Muscle layer of duodenum (tissue), 2 donors: ENCODE measurements around the gene TGM6.

ENCODE experiments used
- H3K27ac ChIP-seq: one replicate; pipeline ENCODE4 v1.7.0; 2013; ENCODE audit warnings: mild to moderate bottlenecking, low read length
- H3K27me3 ChIP-seq: one replicate; pipeline ENCODE4 v1.7.0; 2013; ENCODE audit warnings: low read depth, mild to moderate bottlenecking, control low read depth, low read length
- H3K36me3 ChIP-seq, 2 donors: one replicate each; pipeline ENCODE4 v1.7.0; 2013; ENCODE audit warnings: low read length in 2 of 2, control low read depth in 1 of 2, mild to moderate bottlenecking in 1 of 2; ENCODE audit not compliant: insufficient read depth in 2 of 2, control insufficient read depth in 1 of 2
- H3K4me1 ChIP-seq, 2 donors: one replicate each; pipeline ENCODE4 v1.7.0; 2013; ENCODE audit warnings: low read length in 2 of 2, mild to moderate bottlenecking in 2 of 2, control low read depth in 1 of 2, moderate library complexity in 1 of 2; ENCODE audit not compliant: insufficient read depth in 2 of 2, control insufficient read depth in 1 of 2
- H3K4me3 ChIP-seq, 2 donors: one replicate each; pipeline ENCODE4 v1.7.0; 2013; ENCODE audit warnings: low read length in 2 of 2, low read depth in 1 of 2, mild to moderate bottlenecking in 1 of 2
- H3K9me3 ChIP-seq, 2 donors: one replicate each; pipeline ENCODE4 v1.7.0; 2013; ENCODE audit warnings: low read length in 2 of 2, control low read depth in 1 of 2, mild to moderate bottlenecking in 1 of 2; ENCODE audit not compliant: control insufficient read depth in 1 of 2
- donor health status: healthy.

The TGM6 gene

DNA sequence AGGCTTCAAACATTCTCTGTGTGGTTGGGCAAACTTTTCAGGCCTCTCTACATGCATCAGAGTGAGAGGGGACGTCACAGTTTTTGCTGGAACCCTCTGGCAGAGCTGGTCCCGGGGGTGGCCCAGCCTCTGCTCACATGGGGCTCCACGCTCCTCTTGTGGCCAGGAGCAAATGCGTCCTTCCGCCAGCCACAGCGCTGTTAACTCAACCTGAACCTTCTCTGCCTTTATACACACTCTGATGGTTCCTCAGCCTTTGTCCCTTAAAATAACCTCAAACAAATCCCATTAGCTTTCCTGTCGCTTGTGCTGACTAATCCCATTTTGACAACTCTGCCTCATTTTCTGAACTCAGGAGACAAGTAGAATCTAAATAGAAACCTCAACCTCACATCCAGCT lies 39.4 kb upstream of the TGM6 start:
- no peak overlapping the region for H3K4me3 ChIP-seq
- no peaks in the 10 kb centered on the region for H3K9me3 ChIP-seq
- no peak overlapping the region for H3K27ac ChIP-seq
- H3K4me1 ChIP-seq = no peaks in the 10 kb centered on the region
- H3K27me3 ChIP-seq = no peaks in the 10 kb centered on the region
- no peaks in the 10 kb centered on the region for H3K36me3 ChIP-seq

DNA sequence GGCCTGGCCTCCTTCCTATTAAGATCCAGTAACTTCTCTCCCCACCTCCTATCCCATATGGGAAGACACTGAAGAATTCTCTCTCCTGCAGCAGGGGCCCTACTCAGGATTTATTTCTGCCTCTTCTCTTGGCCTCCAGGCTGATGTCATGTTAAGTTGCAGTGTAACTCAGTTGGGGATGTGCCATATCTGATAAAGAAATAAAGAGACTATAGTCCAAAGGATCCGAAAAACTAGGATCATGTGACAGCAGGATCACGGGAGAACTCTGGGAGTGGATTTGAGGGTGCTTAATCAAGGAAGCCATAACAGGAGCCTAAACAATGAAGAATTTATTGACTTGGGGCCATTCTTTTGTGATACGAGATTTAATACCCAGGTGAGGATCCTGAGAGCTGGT lies 38.5 kb upstream of the TGM6 start:
- H3K4me1 ChIP-seq = no peaks in the 10 kb centered on the region
- no peaks in the 10 kb centered on the region for H3K36me3 ChIP-seq
- peaks cover 0 to 2% of the 10 kb centered on the region in 2 donors for H3K9me3 ChIP-seq
- H3K4me3 ChIP-seq = no peak overlapping the region
- H3K27ac ChIP-seq = no peak overlapping the region
- H3K27me3 ChIP-seq = no peaks in the 10 kb centered on the region

DNA sequence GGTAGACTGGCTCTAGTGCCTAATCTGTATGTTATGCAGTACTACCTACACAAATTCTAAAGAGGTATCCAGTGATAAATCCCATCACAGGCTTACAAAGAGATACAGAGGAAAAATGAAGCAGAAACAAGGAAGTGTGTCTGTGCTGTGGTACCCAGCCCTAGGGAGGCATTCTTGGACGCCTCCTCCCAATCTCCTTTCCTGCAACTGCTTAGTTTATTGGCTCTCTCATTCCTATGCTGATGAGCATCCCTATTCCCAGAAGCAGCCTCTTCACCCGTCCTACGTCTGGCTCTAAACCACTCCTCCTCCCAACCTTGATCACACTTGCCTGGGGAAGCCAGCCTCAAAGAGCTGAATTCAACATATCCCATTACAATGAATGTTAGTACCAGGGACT lies 34.5 kb upstream of the TGM6 start:
- Histone ChIP-seq H3K27ac (no peak overlapping the region), H3K9me3 (peaks cover 0 to 3% of the 10 kb centered on the region in 2 donors), H3K4me3 (no peak overlapping the region), H3K4me1 (no peaks in the 10 kb centered on the region), H3K27me3 (no peaks in the 10 kb centered on the region), H3K36me3 (no peaks in the 10 kb centered on the region)

DNA sequence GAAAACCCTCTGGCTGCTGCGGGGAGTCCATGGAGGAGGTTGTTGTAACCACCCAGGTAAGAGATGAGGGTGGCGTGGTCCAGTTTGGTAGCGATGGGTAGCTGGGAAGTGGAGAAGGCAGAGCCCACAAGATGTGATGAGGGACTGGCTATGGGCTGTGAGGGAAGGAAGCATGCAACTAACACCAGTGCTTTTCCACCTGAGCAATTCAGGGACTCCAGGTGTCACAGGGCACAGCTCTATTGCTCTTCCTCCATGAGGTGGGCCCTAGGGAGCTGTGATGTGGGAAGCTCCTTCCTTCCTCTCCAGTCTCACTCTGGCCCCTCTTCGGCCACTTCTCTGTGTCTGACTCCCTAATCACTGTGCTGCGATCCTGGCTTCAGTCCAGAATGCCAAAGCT lies 32.4 kb upstream of the TGM6 start:
- no peak overlapping the region for H3K27ac ChIP-seq
- H3K27me3 ChIP-seq = no peaks in the 10 kb centered on the region
- no peak overlapping the region for H3K4me3 ChIP-seq
- H3K4me1 ChIP-seq = no peaks in the 10 kb centered on the region
- peaks cover 0 to 3% of the 10 kb centered on the region in 2 donors for H3K9me3 ChIP-seq
- H3K36me3 ChIP-seq = no peaks in the 10 kb centered on the region

DNA sequence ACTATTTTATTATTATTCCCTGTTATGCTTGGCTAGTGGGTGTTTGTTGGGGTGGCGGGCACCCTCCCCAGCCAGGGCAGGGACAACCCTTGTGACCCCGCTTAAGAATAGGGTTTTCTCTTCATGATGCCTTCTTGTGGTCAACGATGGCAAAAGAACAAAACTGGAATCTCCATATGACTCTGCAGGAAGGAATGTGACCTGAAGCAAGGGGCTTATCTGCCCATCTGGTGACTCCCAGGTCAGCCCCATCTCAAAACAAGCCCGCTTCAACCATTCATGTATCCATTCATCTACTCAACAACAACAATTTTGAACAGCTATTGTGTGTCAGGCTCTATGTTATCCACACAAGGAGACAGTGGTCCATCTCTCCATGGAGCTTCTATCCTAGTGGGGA lies 30.9 kb upstream of the TGM6 start:
- no peaks in the 10 kb centered on the region for H3K4me1 ChIP-seq
- H3K36me3 ChIP-seq = no peaks in the 10 kb centered on the region
- H3K27ac ChIP-seq = no peak overlapping the region
- H3K4me3 ChIP-seq = no peak overlapping the region
- no peaks in the 10 kb centered on the region for H3K27me3 ChIP-seq
- H3K9me3 ChIP-seq = peaks cover 0 to 3% of the 10 kb centered on the region in 2 donors

DNA sequence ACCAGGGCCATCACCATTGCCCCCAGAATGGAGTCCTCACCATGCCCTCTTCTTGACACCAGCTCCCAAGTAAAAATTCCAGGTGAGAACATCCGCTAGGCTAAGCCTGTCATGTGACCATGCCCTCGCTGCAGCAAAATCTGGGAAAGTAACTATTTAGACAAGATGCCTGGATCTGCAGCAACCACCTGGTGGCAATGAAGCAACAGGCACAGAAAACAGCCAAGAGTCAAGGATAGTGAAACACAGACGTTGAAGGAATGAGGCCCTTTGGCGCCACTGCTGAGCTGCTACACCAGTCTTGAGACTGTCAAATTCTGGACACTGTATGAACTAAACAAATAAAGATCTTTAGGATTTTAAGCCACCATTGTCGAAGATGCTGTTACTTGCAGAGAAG lies 30.1 kb upstream of the TGM6 start:
- H3K27ac ChIP-seq = no peak overlapping the region

DNA sequence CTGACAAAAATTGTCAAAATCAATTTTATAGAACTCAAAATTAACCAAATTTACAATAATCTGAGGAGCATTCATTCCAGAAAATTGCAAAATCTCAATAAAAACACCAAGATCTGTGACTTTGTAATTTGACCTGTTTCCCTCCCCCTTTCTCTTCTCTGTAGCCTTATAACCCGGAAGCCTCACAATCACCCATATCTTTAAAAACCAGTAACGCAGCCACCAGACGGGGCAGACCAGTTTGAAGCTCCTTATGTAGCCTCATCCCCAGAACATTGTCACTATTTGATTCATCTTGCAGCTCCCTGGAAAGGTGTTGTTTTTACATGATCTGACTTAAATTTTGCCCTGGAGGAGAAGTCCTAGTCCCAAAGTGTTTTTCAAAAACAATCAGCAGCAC lies 27.5 kb upstream of the TGM6 start:
- Histone ChIP-seq H3K4me1 (no peaks in the 10 kb centered on the region), H3K27ac (no peak overlapping the region), H3K27me3 (no peaks in the 10 kb centered on the region), H3K36me3 (no peaks in the 10 kb centered on the region), H3K9me3 (no peaks in the 10 kb centered on the region), H3K4me3 (no peak overlapping the region)

More for the DNA sequence above, 30.1 kb upstream of the TGM6 start:
- no peaks in the 10 kb centered on the region for H3K27me3 ChIP-seq
- no peaks in the 10 kb centered on the region for H3K4me1 ChIP-seq
- H3K36me3 ChIP-seq = no peaks in the 10 kb centered on the region
- peaks cover 0 to 3% of the 10 kb centered on the region in 2 donors for H3K9me3 ChIP-seq
- H3K4me3 ChIP-seq = no peak overlapping the region

DNA sequence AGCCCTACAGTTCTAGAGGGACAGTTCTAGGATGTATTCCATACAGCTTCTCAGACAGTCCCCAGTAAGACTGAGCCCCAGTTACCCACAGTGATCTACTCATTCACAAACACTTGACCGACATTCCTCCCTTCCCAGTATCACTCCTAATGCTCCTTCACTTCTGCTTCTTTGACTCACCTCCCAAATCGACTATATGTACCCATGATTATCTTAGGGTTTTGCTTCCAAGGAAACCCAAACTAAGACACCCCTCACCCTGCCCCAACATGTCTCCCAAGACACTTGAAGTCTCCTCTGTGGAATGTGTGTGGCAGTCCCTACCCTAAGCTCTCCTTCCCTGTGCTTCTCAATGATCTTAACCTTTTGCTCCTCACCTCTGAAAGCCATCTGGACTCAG lies 23.6 kb upstream of the TGM6 start:
- Histone ChIP-seq H3K9me3 (peaks cover 0 to 5% of the 10 kb centered on the region in 2 donors), H3K27me3 (no peaks in the 10 kb centered on the region), H3K4me3 (no peak overlapping the region), H3K36me3 (no peaks in the 10 kb centered on the region), H3K4me1 (no peaks in the 10 kb centered on the region), H3K27ac (no peak overlapping the region)

DNA sequence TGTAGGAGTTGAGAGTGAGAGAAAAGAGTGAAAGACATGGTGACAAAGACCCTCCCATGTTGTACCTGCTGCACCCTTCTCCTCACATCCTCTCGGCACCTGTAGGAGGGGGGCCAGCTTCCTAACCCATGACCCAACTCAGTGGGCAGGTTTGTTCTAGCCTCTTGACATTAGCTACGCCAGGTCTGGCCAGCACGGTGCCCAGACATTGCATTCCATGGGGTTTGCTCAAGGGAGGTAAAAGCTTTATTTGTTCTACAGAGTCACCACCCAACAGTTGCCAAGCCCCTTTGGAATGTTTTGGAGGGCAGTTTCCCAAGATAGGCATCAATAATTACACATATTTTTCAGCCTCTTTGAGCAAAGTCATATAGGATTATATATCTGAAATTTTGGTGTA lies 22.7 kb upstream of the TGM6 start:
- Histone ChIP-seq H3K4me1 (no peaks in the 10 kb centered on the region), H3K4me3 (no peak overlapping the region), H3K9me3 (peaks cover 0 to 7% of the 10 kb centered on the region in 2 donors), H3K27me3 (no peaks in the 10 kb centered on the region), H3K36me3 (no peaks in the 10 kb centered on the region), H3K27ac (no peak overlapping the region)

DNA sequence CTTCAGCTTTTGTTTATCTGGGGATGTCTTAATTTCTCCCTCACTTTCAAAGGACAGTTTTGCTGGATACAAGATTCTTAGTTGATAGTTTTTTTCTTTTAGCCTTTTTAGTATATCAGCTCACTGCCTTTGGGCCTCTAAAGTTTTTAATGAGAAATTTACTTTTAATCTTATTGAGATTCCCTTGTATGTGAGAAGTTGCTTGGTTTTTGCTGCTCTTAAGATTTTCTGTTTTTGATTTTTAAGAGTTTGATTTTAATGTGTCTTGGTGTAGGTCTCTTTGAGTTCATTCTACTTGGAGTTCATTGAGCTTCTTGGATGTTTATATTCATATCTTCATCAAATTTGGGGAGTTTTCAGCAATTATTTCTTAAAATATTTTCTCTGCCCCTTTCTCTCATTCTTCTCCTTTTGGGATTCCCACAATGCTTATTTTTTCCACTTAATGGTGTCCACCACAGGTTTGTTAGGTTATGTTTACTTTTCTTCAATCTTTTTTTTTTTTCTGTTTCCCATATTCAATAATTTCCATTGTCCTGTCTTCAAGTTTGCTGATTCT lies 19.6 kb upstream of the TGM6 start:
- Histone ChIP-seq H3K4me3 (no peak overlapping the region), H3K36me3 (no peaks in the 10 kb centered on the region), H3K9me3 (peaks cover 0 to 7% of the 10 kb centered on the region in 2 donors), H3K27ac (no peak overlapping the region), H3K4me1 (no peaks in the 10 kb centered on the region), H3K27me3 (no peaks in the 10 kb centered on the region)

DNA sequence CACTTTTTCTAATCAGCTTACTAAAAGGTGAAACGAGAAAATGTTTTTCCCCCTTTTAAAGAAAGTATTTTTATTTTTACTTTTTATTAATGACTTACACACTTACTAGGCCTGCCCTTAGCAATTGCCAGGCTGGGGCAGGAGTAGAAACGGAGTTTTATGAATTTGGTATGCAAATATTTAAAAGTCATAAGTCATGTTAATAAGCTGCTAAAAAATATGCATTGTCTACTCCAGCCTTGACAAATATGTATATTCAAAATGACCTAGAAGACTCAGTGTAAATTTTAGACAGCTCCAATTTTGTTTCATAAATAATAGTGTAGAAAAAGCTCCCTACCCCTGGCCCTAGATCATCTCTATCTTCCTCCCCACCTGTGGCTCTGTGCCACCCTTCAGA lies 17.5 kb upstream of the TGM6 start:
- no peaks in the 10 kb centered on the region for H3K27me3 ChIP-seq
- peaks cover 0 to 7% of the 10 kb centered on the region in 2 donors for H3K9me3 ChIP-seq

DNA sequence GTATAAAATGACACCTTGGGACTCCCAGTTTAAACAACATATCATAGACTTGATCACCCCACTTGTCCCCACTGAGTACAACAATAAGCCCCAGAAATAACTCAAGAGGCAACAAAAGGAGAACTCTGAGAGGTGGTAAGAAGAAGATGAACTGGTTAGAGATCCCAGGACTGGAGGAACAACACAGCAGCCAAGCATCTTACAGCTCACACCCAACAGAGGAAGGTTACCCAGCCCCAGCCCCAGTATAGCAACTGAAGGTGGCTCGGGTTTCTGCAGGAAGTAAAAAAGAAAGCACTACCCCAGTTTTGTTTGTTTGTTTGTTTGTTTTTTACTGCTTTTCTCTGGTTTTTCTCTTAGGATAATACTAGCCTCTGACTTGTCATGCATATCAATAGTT lies 17.1 kb upstream of the TGM6 start:
- Histone ChIP-seq H3K4me3 (no peak overlapping the region), H3K4me1 (no peaks in the 10 kb centered on the region), H3K27ac (no peak overlapping the region), H3K9me3 (peaks cover 0 to 9% of the 10 kb centered on the region in 2 donors), H3K27me3 (no peaks in the 10 kb centered on the region), H3K36me3 (no peaks in the 10 kb centered on the region)

More for the DNA sequence above, 17.5 kb upstream of the TGM6 start:
- no peaks in the 10 kb centered on the region for H3K36me3 ChIP-seq
- H3K4me3 ChIP-seq = no peak overlapping the region
- H3K4me1 ChIP-seq = no peaks in the 10 kb centered on the region
- H3K27ac ChIP-seq = no peak overlapping the region
